Testis (tissue), 3 donors: ENCODE results near the gene STX11. TPM values are rescaled to one million over a fixed set of nuclear protein-coding genes. Genes with fewer than 3 reads are reported as not detected.

Source experiments
- DNase-seq: peaks from one replicate; pipeline ENCODE4 v3.0.0-alpha.2; 2019
- H3K27ac ChIP-seq, 2 donors: fragments of 200-600 bp; sonication (generic); one replicate each; pipeline ENCODE4 v1.5.1; 2019
- H3K27me3 ChIP-seq: fragments of 200-600 bp; sonication (generic); one replicate; pipeline ENCODE4 v1.5.1; 2019
- H3K36me3 ChIP-seq: fragments of 200-600 bp; sonication (generic); one replicate; pipeline ENCODE4 v1.5.1; 2017; ENCODE audit warnings: low read depth; ENCODE audit errors: missing control alignments
- H3K4me1 ChIP-seq: fragments of 200-600 bp; sonication (generic); one replicate; pipeline ENCODE4 v1.5.1; 2019
- H3K4me3 ChIP-seq, 2 donors: fragments of 200-600 bp; sonication (generic); one replicate each; pipeline ENCODE4 v1.5.1; 2017 to 2019
- H3K9me3 ChIP-seq: fragments of 200-600 bp; sonication (generic); one replicate; pipeline ENCODE4 v1.5.1; 2017
- POLR2A ChIP-seq: fragments of 450-650 bp; IDR thresholded peaks from one replicate; pipeline ENCODE4 v1.6.1; 2017; ENCODE audit warnings: antibody characterized with exemption, mild to moderate bottlenecking, moderate library complexity
- WGBS, 2 donors: methylation state at CpG; one replicate each; pipeline ENCODE4 v1.1.5; 2018; 5-methylcytosine and 5-hydroxymethylcytosine counted together
- intact Hi-C: fragments of 100-400 bp; cut with DNase I; formaldehyde crosslinking; loops from one replicate; pipeline ENCODE4 v1.15.1; 2023; ENCODE audit warnings: low total_unique reads
- polyA plus RNA-seq: library from polyadenylated mRNA; stranded (reverse); fragments of 350-450 nt; fragmentation: Illumina TruSeq; extraction: RNeasy Lipid Tissue Mini Kit (QIAGEN cat#74804); gene quantifications from one replicate; pipeline ENCODE4 v1.2.3, GENCODE V29; 2014; ENCODE audit warnings: low read depth, low replicate concordance; ENCODE audit not compliant: insufficient read depth
- total RNA-seq, 2 donors: library from RNA; depleted of rRNA; stranded (reverse); fragments of >200 nt; gene quantifications; one replicate each; pipeline ENCODE4 v1.2.3, GENCODE V29; 2016
- TF ChIP-seq, protein P1 (sequence below), 3 experiments: fragments of 450-650 bp in 2 of 3; fragments of 200-600 bp in 1 of 3; sonication (generic) in 1 of 3; IDR thresholded peaks; one replicate each; pipeline ENCODE4 v1.5.1; 2016 to 2019; ENCODE audit warnings: antibody characterized with exemption in 3 of 3, mild to moderate bottlenecking in 2 of 3, moderate library complexity in 1 of 3

Gene STX11
- total and polyA plus RNA-seq, 3 donors from 2014 or later = 4.6 to 9.5 (median 6.1) TPM

DNA sequence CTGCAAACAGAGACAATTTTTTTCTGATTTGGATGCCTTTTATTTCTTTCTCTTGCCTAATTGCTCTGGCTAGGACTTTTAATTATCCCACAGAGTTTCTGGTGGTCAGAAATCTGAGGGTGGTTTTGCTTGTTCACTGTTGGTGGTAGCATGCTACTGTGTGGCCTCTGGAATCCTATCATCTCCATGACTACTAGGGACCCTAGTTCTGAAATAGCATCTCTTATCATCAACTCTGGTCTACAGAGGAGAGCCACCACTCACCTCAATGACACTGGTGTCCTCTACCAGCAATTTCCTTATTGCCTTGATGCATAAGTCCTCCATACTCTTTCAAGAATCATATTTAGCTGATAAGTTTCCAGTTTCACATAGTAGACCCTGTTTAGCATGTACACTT lies 27.5 kb upstream of the STX11 start:
- no peak overlapping the region for H3K4me3 ChIP-seq
- H3K27ac ChIP-seq = no peak overlapping the region
- no peaks in the 10 kb centered on the region for H3K4me1 ChIP-seq
- no peaks in the 10 kb centered on the region for H3K9me3 ChIP-seq
- intact Hi-C loops = loop anchor here (10.0 kb wide), 1 partner anchor 72 kb away; no protein-coding TSS in a partner anchor
- TF ChIP-seq, protein P1, sequence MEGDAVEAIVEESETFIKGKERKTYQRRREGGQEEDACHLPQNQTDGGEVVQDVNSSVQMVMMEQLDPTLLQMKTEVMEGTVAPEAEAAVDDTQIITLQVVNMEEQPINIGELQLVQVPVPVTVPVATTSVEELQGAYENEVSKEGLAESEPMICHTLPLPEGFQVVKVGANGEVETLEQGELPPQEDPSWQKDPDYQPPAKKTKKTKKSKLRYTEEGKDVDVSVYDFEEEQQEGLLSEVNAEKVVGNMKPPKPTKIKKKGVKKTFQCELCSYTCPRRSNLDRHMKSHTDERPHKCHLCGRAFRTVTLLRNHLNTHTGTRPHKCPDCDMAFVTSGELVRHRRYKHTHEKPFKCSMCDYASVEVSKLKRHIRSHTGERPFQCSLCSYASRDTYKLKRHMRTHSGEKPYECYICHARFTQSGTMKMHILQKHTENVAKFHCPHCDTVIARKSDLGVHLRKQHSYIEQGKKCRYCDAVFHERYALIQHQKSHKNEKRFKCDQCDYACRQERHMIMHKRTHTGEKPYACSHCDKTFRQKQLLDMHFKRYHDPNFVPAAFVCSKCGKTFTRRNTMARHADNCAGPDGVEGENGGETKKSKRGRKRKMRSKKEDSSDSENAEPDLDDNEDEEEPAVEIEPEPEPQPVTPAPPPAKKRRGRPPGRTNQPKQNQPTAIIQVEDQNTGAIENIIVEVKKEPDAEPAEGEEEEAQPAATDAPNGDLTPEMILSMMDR (IDR thresholded peaks at IDR 0.05) = no peak
- TF ChIP-seq POLR2A = no peak
- H3K27me3 ChIP-seq = no peaks in the 10 kb centered on the region
- no peaks in the 10 kb centered on the region for H3K36me3 ChIP-seq
- DNase-seq = no peak

DNA sequence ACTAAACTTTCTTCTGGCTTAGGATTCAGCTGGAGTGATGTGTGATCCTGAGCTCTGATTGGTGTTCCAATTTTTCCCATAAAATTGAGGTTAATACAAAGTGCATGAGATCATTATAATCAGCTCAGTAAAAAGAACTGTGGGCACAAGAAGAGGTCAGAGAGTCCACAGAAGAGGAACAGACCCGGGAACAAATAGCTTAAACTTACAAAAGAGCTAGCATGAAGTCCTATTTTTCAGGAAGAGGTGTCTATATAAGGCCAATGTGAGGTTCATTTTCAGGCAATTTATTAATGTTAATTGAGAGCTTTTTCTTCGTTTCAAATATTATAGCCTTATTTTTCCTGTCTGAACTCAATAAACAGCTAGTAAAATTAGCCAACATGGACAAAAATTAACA lies 26.9 kb upstream of the STX11 start:
- Histone ChIP-seq H3K4me3 (no peak overlapping the region), H3K27me3 (no peaks in the 10 kb centered on the region), H3K9me3 (no peaks in the 10 kb centered on the region), H3K27ac (no peak overlapping the region), H3K4me1 (no peaks in the 10 kb centered on the region), H3K36me3 (no peaks in the 10 kb centered on the region)
- TF ChIP-seq POLR2A = no peak
- TF ChIP-seq, protein P1 (IDR thresholded peaks at IDR 0.05) = no peak
- DNase-seq = no peak
- intact Hi-C loops = loop anchor here (10.0 kb wide), 1 partner anchor 71 kb away; no protein-coding TSS in a partner anchor
- 75 to 77% methylated on average over 2 of the region's 2 CpGs for WGBS, 2 donors

DNA sequence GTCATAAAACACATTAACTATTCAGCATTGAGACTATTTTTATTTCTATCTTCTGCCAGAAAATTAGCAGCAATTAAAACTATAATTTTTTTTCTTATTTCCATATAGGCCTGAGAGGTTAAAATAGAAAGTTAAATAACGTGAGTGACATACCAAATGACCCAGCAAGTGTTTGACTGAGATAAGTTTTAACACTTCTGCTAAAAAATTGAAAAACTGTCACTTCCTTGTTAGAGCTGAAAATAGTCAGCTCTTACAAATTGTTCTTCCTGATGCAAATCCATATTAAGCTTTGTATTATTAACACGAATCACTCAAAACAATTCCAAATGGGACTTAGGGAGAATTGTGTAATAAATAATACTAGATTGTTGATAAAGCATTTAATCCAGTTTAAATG lies 26.5 kb upstream of the STX11 start:
- no peak for TF ChIP-seq POLR2A
- TF ChIP-seq, protein P1 (IDR thresholded peaks at IDR 0.05) = no peak
- Histone ChIP-seq H3K27me3 (no peaks in the 10 kb centered on the region), H3K27ac (no peak overlapping the region), H3K36me3 (no peaks in the 10 kb centered on the region), H3K4me1 (no peaks in the 10 kb centered on the region), H3K4me3 (no peak overlapping the region), H3K9me3 (no peaks in the 10 kb centered on the region)
- DNase-seq = no peak
- intact Hi-C loops = loop anchor here (10.0 kb wide), 1 partner anchor 71 kb away; no protein-coding TSS in a partner anchor
- WGBS, 2 donors = 63 to 74% methylated on average over 2 of the region's 2 CpGs

DNA sequence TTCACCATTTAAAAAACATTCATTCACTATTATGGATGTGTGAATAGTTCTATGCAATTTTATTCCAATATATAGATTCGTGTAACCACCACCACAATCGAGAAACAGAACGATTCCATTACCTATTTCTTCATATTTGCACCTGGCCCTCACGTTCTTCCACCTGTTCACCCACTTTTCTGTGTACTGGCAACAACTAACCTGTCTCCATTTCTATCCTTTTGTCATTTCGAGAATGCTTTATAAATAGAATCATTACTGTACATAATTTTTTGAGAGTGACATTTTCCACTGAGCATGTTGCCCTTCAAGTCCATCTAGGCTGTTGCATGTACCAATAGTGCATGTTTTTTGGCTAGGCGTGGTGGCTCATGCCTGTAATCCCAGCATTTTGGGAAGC lies 23.2 kb upstream of the STX11 start:
- H3K27me3 ChIP-seq = no peaks in the 10 kb centered on the region
- H3K36me3 ChIP-seq = no peaks in the 10 kb centered on the region
- no peaks in the 10 kb centered on the region for H3K9me3 ChIP-seq
- intact Hi-C loops = loop anchor here (10.0 kb wide), 1 partner anchor 68 kb away; no protein-coding TSS in a partner anchor
- TF ChIP-seq, protein P1 (IDR thresholded peaks at IDR 0.05) = no peak
- no peak for TF ChIP-seq POLR2A
- no peaks in the 10 kb centered on the region for H3K4me1 ChIP-seq
- no peak overlapping the region for H3K4me3 ChIP-seq
- H3K27ac ChIP-seq = no peak overlapping the region
- no peak for DNase-seq
- 90 to 95% methylated on average over 6 of the region's 6 CpGs for WGBS, 2 donors

DNA sequence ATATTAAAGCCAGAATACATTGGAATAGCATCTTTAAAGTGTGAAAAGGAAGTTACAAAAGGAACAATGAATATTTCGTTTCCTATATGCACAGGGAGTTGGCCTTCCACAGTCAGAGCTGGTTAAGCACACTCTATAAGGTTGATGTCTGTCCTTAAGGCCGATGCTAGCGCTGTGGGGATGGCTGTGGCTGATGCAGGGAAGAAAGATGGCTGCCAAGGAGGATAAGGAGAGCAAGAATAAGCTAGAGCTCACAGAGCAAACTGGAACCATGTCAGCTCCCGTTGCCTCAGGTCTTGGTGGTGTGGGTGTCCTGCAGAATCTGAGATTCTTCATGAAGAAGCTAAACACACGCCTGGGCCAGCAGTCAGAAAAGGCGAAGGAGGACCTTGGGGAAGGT lies 20.8 kb upstream of the STX11 start:
- Histone ChIP-seq H3K27ac (no peak overlapping the region), H3K4me1 (no peaks in the 10 kb centered on the region), H3K4me3 (no peak overlapping the region), H3K9me3 (no peaks in the 10 kb centered on the region), H3K27me3 (no peaks in the 10 kb centered on the region), H3K36me3 (no peaks in the 10 kb centered on the region)
- no peak for TF ChIP-seq POLR2A
- TF ChIP-seq, protein P1 (IDR thresholded peaks at IDR 0.05) = no peak
- intact Hi-C loops = loop anchor here (10.0 kb wide), 1 partner anchor 65 kb away; no protein-coding TSS in a partner anchor
- 82 to 91% methylated on average over 6 of the region's 6 CpGs for WGBS, 2 donors
- no peak for DNase-seq
